ENCODE data around the gene TECR. TPM values are rescaled to one million over a fixed set of nuclear protein-coding genes. Genes with fewer than 3 reads are reported as not detected.

TECR gene
- total and polyA plus RNA-seq, 2 of the 4 experiments (the other 2 are of a cell fraction): 46.2 to 81.2 TPM

- in situ Hi-C loops (cut with MboI; ENCODE audit: low sequenced_read_pairs): no loop called here
- no peak overlapping the region for H3K4me2 ChIP-seq (ENCODE audit: low read depth, low read length)
- no peak overlapping the region for H2BK5ac ChIP-seq (ENCODE audit: low read depth, low read length, poor library complexity, severe bottlenecking)
- no peak overlapping the region for H2AK5ac ChIP-seq (ENCODE audit: low read depth, low read length)
- H3K9ac ChIP-seq (ENCODE audit: low read depth, low read length): no peak overlapping the region
- POLR2A ChIA-PET (ENCODE audit: unreplicated experiment): no interaction called here
- dilution Hi-C loops (cut with HindIII; ENCODE audit: low sequenced_read_pairs, unreplicated experiment): no loop called here
- intact Hi-C loops (cut with micrococcal nuclease): no loop called here
- H3K56ac ChIP-seq (ENCODE audit: extremely low read depth, insufficient read depth, low read length): no peak overlapping the region
- no peaks in the 10 kb centered on the region for H3K9me3 ChIP-seq (ENCODE audit: control insufficient read depth, insufficient read depth, low read length)
- no peak overlapping the region for H4K8ac ChIP-seq (ENCODE audit: low read depth in 2 of 2, low read length in 2 of 2)
- WGBS, 2 experiments (ENCODE audit: extremely low coverage in 2 of 2, insufficient read length in 1 of 2): 100% methylated on average over 1 of the region's 4 CpGs; no CpG with 5 or more reads in 1 of the 2 experiments
- H3K18ac ChIP-seq (ENCODE audit: low read depth, low read length): no peak overlapping the region
- H2AFZ ChIP-seq (replicated peaks; ENCODE audit: low read length, poor library complexity): no peak overlapping the region
- H3K4me1 ChIP-seq (ENCODE audit: control insufficient read depth, insufficient read depth, low read length): peaks cover 5% of the 10 kb centered on the region; the same call in 1 of the 2 replicates
- H2BK15ac ChIP-seq (ENCODE audit: low read depth, low read length): no peak overlapping the region
- H3K9me1 ChIP-seq (ENCODE audit: insufficient read depth, low read length): peaks cover 5% of the 10 kb centered on the region; the same call in 1 of the 2 replicates
- DNase-seq (no peak), ATAC-seq (ENCODE audit: low read depth) (no peak)
- H3K27me3 ChIP-seq (ENCODE audit: control insufficient read depth, insufficient read depth, low read length): no peaks in the 10 kb centered on the region
- H4K5ac ChIP-seq (ENCODE audit: low read depth, low read length): no peak overlapping the region
- no TSS peak for BruUV-seq (replicated peaks)
- no peak overlapping the region for H3K27ac ChIP-seq (ENCODE audit: insufficient read depth, low read length)
- H3K14ac ChIP-seq (replicated peaks; ENCODE audit: low read depth, low read length): no peak overlapping the region
- no peak overlapping the region for H3K4ac ChIP-seq (ENCODE audit: low read depth, low read length)
- H3K36me3 ChIP-seq (ENCODE audit: control insufficient read depth, insufficient read depth, low read length): no peaks in the 10 kb centered on the region
- CTCF ChIA-PET: interaction anchor here (0.6 kb wide), 1 partner anchor 9 kb away, joined by 3 read pairs; no protein-coding TSS in a partner anchor
- H4K91ac ChIP-seq (ENCODE audit: insufficient read depth, low read depth, low read length): no peak overlapping the region
- TF ChIP-seq, protein P1, sequence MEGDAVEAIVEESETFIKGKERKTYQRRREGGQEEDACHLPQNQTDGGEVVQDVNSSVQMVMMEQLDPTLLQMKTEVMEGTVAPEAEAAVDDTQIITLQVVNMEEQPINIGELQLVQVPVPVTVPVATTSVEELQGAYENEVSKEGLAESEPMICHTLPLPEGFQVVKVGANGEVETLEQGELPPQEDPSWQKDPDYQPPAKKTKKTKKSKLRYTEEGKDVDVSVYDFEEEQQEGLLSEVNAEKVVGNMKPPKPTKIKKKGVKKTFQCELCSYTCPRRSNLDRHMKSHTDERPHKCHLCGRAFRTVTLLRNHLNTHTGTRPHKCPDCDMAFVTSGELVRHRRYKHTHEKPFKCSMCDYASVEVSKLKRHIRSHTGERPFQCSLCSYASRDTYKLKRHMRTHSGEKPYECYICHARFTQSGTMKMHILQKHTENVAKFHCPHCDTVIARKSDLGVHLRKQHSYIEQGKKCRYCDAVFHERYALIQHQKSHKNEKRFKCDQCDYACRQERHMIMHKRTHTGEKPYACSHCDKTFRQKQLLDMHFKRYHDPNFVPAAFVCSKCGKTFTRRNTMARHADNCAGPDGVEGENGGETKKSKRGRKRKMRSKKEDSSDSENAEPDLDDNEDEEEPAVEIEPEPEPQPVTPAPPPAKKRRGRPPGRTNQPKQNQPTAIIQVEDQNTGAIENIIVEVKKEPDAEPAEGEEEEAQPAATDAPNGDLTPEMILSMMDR (conservative IDR thresholded peaks at IDR 0.05; ENCODE audit: low read depth, low read length): no peak
- TF ChIP-seq CEBPB (IDR thresholded peaks at IDR 0.05; ENCODE audit: low read depth, low read length): no peak
- TF ChIP-seq, protein P2, sequence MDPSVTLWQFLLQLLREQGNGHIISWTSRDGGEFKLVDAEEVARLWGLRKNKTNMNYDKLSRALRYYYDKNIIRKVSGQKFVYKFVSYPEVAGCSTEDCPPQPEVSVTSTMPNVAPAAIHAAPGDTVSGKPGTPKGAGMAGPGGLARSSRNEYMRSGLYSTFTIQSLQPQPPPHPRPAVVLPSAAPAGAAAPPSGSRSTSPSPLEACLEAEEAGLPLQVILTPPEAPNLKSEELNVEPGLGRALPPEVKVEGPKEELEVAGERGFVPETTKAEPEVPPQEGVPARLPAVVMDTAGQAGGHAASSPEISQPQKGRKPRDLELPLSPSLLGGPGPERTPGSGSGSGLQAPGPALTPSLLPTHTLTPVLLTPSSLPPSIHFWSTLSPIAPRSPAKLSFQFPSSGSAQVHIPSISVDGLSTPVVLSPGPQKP (IDR thresholded peaks at IDR 0.05; ENCODE audit: borderline replicate concordance, low read depth, low read length): no peak
- no peak for TF ChIP-seq FOS (IDR thresholded peaks at IDR 0.05; ENCODE audit: low read depth, low read length)
- TF ChIP-seq RAD21 (IDR thresholded peaks at IDR 0.05; ENCODE audit: low read length): no peak
- TF ChIP-seq RCOR1 (IDR thresholded peaks at IDR 0.05; ENCODE audit: insufficient replicate concordance, low read length): no peak
- TF ChIP-seq SMC3 (IDR thresholded peaks at IDR 0.05; ENCODE audit: low read depth, low read length): no peak
- H2AK9ac ChIP-seq (replicated peaks; ENCODE audit: low read depth, low read length, poor library complexity): no peak overlapping the region
- H4K20me1 ChIP-seq (ENCODE audit: insufficient read depth, low read length): peaks cover 3% of the 10 kb centered on the region; the same call in 1 of the 2 replicates
- H2BK120ac ChIP-seq (ENCODE audit: low read depth, low read length): no peak overlapping the region
- H3K4me3 ChIP-seq (ENCODE audit: insufficient read depth, low read depth, low read length): no peak overlapping the region
- H3K79me1 ChIP-seq (ENCODE audit: low read depth in 1 of 2, low read length in 2 of 2): peaks cover 10 to 16% of the 10 kb centered on the region in 2 experiments; a peak in 3 of 4 replicates
- H3K23ac ChIP-seq (ENCODE audit: low read depth, low read length): no peak overlapping the region
- H2BK20ac ChIP-seq (ENCODE audit: low read depth, low read length): no peak overlapping the region
These were observed 3.0 kb upstream of the TECR start for GRCh38 chr19:14526423-14526822.

Data from IMR-90 (cell line).